WTC11 (cell line): ENCODE measurements around the gene BCAS3. TPM values are rescaled to one million over a fixed set of nuclear protein-coding genes. Genes with fewer than 3 reads are reported as not detected.

ENCODE experiments used
- ATAC-seq: fragments of 200-7000 bp; cut with Tn5 transposase; 2 replicates; pipeline ENCODE4 v1.10.0; 2021; ENCODE audit warnings: mild to moderate bottlenecking, moderate library complexity
- CTCF ChIA-PET: fragments of 300-600 bp; sonication (Branson Sonifier 250); formaldehyde crosslinking; loops from one replicate; lab custom pipeline; 2021; ENCODE audit warnings: antibody characterized with exemption; lab: Charles Lee
- POLR2A ChIA-PET: fragments of 350-600 bp; sonication (Branson Sonifier 250); formaldehyde crosslinking; loops from one replicate; lab custom pipeline; 2021; ENCODE audit warnings: antibody characterized with exemption; lab: Charles Lee
- DNase-seq: peaks from one replicate; pipeline ENCODE4 v3.0.0; 2021; ENCODE audit warnings: low spot score
- H3K27ac Mint-ChIP-seq: 2 replicates; pipeline ENCODE4 v1.8.0; 2021; ENCODE audit warnings: mixed read lengths
- H3K27me3 Mint-ChIP-seq: 2 replicates; pipeline ENCODE4 v1.8.0; 2021; ENCODE audit warnings: low read depth, mild to moderate bottlenecking, moderate library complexity, mixed read lengths
- H3K36me3 Mint-ChIP-seq: 2 replicates; pipeline ENCODE4 v1.8.0; 2021; ENCODE audit warnings: mixed read lengths
- H3K4me1 Mint-ChIP-seq: 2 replicates; pipeline ENCODE4 v1.8.0; 2022; ENCODE audit warnings: mixed read lengths
- H3K4me3 Mint-ChIP-seq: 2 replicates; pipeline ENCODE4 v1.8.0; 2021; ENCODE audit warnings: mild to moderate bottlenecking, moderate library complexity, mixed read lengths
- H3K9me3 Mint-ChIP-seq: 2 replicates; pipeline ENCODE4 v1.8.0; 2021; ENCODE audit warnings: mixed read lengths
- AFF4 ChIP-seq: sonication (generic); formaldehyde crosslinking; IDR thresholded peaks from 2 replicates; pipeline ENCODE4 v1.8.1; 2023; ENCODE audit warnings: mild to moderate bottlenecking, missing genetic modification reagents, borderline replicate concordance
- ARID4B ChIP-seq: sonication (generic); formaldehyde crosslinking; IDR thresholded peaks from 2 replicates; pipeline ENCODE4 v1.8.0; 2023; ENCODE audit warnings: missing genetic modification reagents, mild to moderate bottlenecking, borderline replicate concordance
- ATF1 ChIP-seq: sonication (generic); formaldehyde crosslinking; IDR thresholded peaks from 2 replicates; pipeline ENCODE4 v1.8.1; 2023; ENCODE audit warnings: mild to moderate bottlenecking, moderate library complexity, missing genetic modification reagents
- CREB1 ChIP-seq: sonication (generic); formaldehyde crosslinking; IDR thresholded peaks from 2 replicates; pipeline ENCODE4 v1.8.0; 2023; ENCODE audit warnings: mild to moderate bottlenecking, missing genetic modification reagents
- CREM ChIP-seq: sonication (generic); formaldehyde crosslinking; IDR thresholded peaks from 2 replicates; pipeline ENCODE4 v1.8.1; 2022; ENCODE audit warnings: mild to moderate bottlenecking, missing genetic modification reagents, moderate library complexity
- GRHL2 ChIP-seq: fragments of 250-450 bp; sonication (Bioruptor Pico); IDR thresholded peaks from 2 replicates; pipeline ENCODE4 v1.8.0; 2022; ENCODE audit warnings: mild to moderate bottlenecking, moderate library complexity; ENCODE audit not compliant: insufficient replicate concordance, severe bottlenecking
- HMGXB4 ChIP-seq: sonication (generic); formaldehyde crosslinking; IDR thresholded peaks from 2 replicates; pipeline ENCODE4 v1.8.1; 2023; ENCODE audit warnings: mild to moderate bottlenecking, moderate library complexity, missing genetic modification reagents
- JAZF1 ChIP-seq: fragments of 250-450 bp; sonication (Bioruptor Pico); IDR thresholded peaks from 2 replicates; pipeline ENCODE4 v1.9.0; 2021; ENCODE audit warnings: moderate library complexity, mild to moderate bottlenecking, inconsistent platforms
- JUN ChIP-seq: sonication (generic); formaldehyde crosslinking; IDR thresholded peaks from 2 replicates; pipeline ENCODE4 v1.8.0; 2023; ENCODE audit warnings: mild to moderate bottlenecking, missing genetic modification reagents
- NFE2L1 ChIP-seq: sonication (generic); formaldehyde crosslinking; IDR thresholded peaks from 2 replicates; pipeline ENCODE4 v1.8.1; 2023; ENCODE audit warnings: missing genetic modification reagents
- NFYB ChIP-seq: sonication (generic); formaldehyde crosslinking; conservative IDR thresholded peaks from 2 replicates; pipeline ENCODE4 v1.8.0; 2022; ENCODE audit warnings: low read depth, missing genetic modification reagents
- NR2C2 ChIP-seq: sonication (generic); formaldehyde crosslinking; IDR thresholded peaks from 2 replicates; pipeline ENCODE4 v1.8.0; 2022; ENCODE audit warnings: mild to moderate bottlenecking, missing genetic modification reagents
- PRRX2 ChIP-seq: fragments of 250-450 bp; sonication (Bioruptor Pico); IDR thresholded peaks from 2 replicates; pipeline ENCODE4 v1.8.0; 2021; ENCODE audit warnings: mild to moderate bottlenecking
- SOX15 ChIP-seq: fragments of 250-450 bp; sonication (Bioruptor Pico); IDR thresholded peaks from 2 replicates; pipeline ENCODE4 v1.9.0; 2021; ENCODE audit warnings: mild to moderate bottlenecking
- TEAD1 ChIP-seq: sonication (generic); formaldehyde crosslinking; IDR thresholded peaks from 2 replicates; pipeline ENCODE4 v1.8.0; 2022; ENCODE audit warnings: mild to moderate bottlenecking, missing genetic modification reagents
- ZNF121 ChIP-seq: sonication (generic); formaldehyde crosslinking; IDR thresholded peaks from 2 replicates; pipeline ENCODE4 v1.8.0; 2023; ENCODE audit warnings: missing genetic modification reagents
- ZNF232 ChIP-seq: sonication (generic); formaldehyde crosslinking; IDR thresholded peaks from 2 replicates; pipeline ENCODE4 v1.8.0; 2022; ENCODE audit warnings: mild to moderate bottlenecking, missing genetic modification reagents
- ZNF423 ChIP-seq: fragments of 250-450 bp; sonication (Bioruptor Pico); IDR thresholded peaks from 2 replicates; pipeline ENCODE4 v2.1.2; 2022; ENCODE audit warnings: mild to moderate bottlenecking, moderate library complexity
- ZNF532 ChIP-seq: fragments of 250-450 bp; sonication (Bioruptor Pico); IDR thresholded peaks from 2 replicates; pipeline ENCODE4 v1.9.0; 2021; ENCODE audit warnings: mild to moderate bottlenecking, borderline replicate concordance
- ZNF671 ChIP-seq: fragments of 250-450 bp; sonication (Bioruptor Pico); IDR thresholded peaks from 2 replicates; pipeline ENCODE4 v1.8.0; 2021; ENCODE audit warnings: mild to moderate bottlenecking
- total RNA-seq: library from RNA; stranded (reverse); gene quantifications from 3 replicates; pipeline ENCODE4 v1.2.3, GENCODE V29; 2021

BCAS3 gene
- total RNA-seq, 1 experiment from 2014 or later, result 15.5 TPM

GRCh38 chr17:61168506-61168905, 490.9 kb downstream of the BCAS3 start (continued):
- TF ChIP-seq NFYB (CRISPR knock-in tag), result no peak
- TF ChIP-seq HMGXB4, result no peak
- TF ChIP-seq TEAD1 (CRISPR knock-in tag), result no peak
- no peak for TF ChIP-seq NR2C2
- no peak for TF ChIP-seq ZNF232 (CRISPR knock-in tag)
- TF ChIP-seq ZNF671 (CRISPR knock-in tag), result no peak
- no peak for TF ChIP-seq CREB1 (CRISPR knock-in tag)
- TF ChIP-seq CREM (CRISPR knock-in tag), result no peak

GRCh38 chr17:61174310-61174709, 496.7 kb downstream of the BCAS3 start:
- no peak overlapping the region for H3K4me3 Mint-ChIP-seq
- no peaks in the 10 kb centered on the region for H3K27me3 Mint-ChIP-seq
- ChIA-PET POLR2A (no interaction called here), CTCF (interaction anchor here (0.6 kb wide), 1 partner anchor 598 kb away, joined by 5 read pairs; no protein-coding TSS in a partner anchor)
- H3K9me3 Mint-ChIP-seq, result 0 out of 2 replicates have a peak, but pooled peaks cover 3% of the 10 kb centered on the region
- DNase-seq, result no peak
- H3K27ac Mint-ChIP-seq, result no peak overlapping the region
- no peaks in the 10 kb centered on the region for H3K36me3 Mint-ChIP-seq
- peaks cover 6% of the 10 kb centered on the region for H3K4me1 Mint-ChIP-seq
- ATAC-seq, result no peak
- TF ChIP-seq NFE2L1 (CRISPR knock-in tag), result no peak
- TF ChIP-seq ZNF121 (CRISPR knock-in tag), result no peak
- TF ChIP-seq GRHL2 (CRISPR knock-in tag), result no peak
- TF ChIP-seq JUN (CRISPR knock-in tag), result no peak

- TF ChIP-seq SOX15 (CRISPR knock-in tag), result no peak
- TF ChIP-seq ZNF423 (CRISPR knock-in tag), result no peak
- no peak for TF ChIP-seq JUN (CRISPR knock-in tag)
- no peak for TF ChIP-seq ZNF532 (CRISPR knock-in tag)
- no peak for TF ChIP-seq JAZF1
- no peak for TF ChIP-seq ARID4B (CRISPR knock-in tag)
- TF ChIP-seq AFF4 (CRISPR knock-in tag), result no peak
- TF ChIP-seq PRRX2 (CRISPR knock-in tag), result no peak
- TF ChIP-seq ATF1 (CRISPR knock-in tag), result no peak
- ChIA-PET POLR2A (no interaction called here), CTCF (no interaction called here)
Observed at GRCh38 chr17:61175298-61176142, 497.9 kb downstream of the BCAS3 start.

More at GRCh38 chr17:61175298-61176142, 497.9 kb downstream of the BCAS3 start:
- Mint-ChIP-seq H3K4me1 (peaks cover 9% of the 10 kb centered on the region), H3K27me3 (no peaks in the 10 kb centered on the region), H3K9me3 (0 out of 2 replicates have a peak, but pooled peaks cover 3% of the 10 kb centered on the region), H3K27ac (no peak overlapping the region), H3K36me3 (no peaks in the 10 kb centered on the region), H3K4me3 (no peak overlapping the region)
- no peak for ATAC-seq
- DNase-seq, result no peak
